H1 (cell line): Measurements from ENCODE around the gene ZNF750. TPM values are rescaled to one million over a fixed set of nuclear protein-coding genes. Genes with fewer than 3 reads are reported as not detected.

ENCODE experiments used
- CTCF ChIA-PET: fragments of 300-600 bp; sonication (Branson Sonifier 250); formaldehyde crosslinking; loops from one replicate; lab custom pipeline; 2021; ENCODE audit not compliant: partially characterized antibody; lab: Charles Lee
- POLR2A ChIA-PET: fragments of 300-600 bp; sonication (Branson Sonifier 250); formaldehyde crosslinking; loops from one replicate; lab custom pipeline; 2021; ENCODE audit warnings: inconsistent platforms; ENCODE audit not compliant: partially characterized antibody; lab: Charles Lee
- DNase-seq, 2 experiments: peaks; one replicate each; pipeline versions ENCODE4 v3.0.0 to v3.0.0-alpha.2; 2010 to 2022; ENCODE audit warnings: low spot score in 2 of 2, low read depth in 1 of 2, mixed read lengths in 1 of 2
- FAIRE-seq: peaks from 2 replicates; lab custom pipeline; 2011; peaks lifted over from hg19 to GRCh38; lab: Jason Lieb, UNC
- H2AFZ ChIP-seq: 2 replicates; pipeline ENCODE4 v1.8.1; 2012; ENCODE audit warnings: low read length, inconsistent platforms
- H2AK5ac ChIP-seq: 2 replicates; pipeline ENCODE4 v1.6.1; 2013; ENCODE audit warnings: low read depth, low read length
- H2BK120ac ChIP-seq: replicated peaks from 2 replicates; pipeline ENCODE3; 2013; ENCODE audit warnings: low read depth, low read length, inconsistent platforms
- H2BK12ac ChIP-seq: 2 replicates; pipeline ENCODE4 v1.6.1; 2013; ENCODE audit warnings: low read depth, low read length
- H2BK15ac ChIP-seq: 2 replicates; pipeline ENCODE4 v1.6.1; 2013; ENCODE audit warnings: low read length
- H2BK20ac ChIP-seq: 2 replicates; pipeline ENCODE4 v1.6.1; 2013; ENCODE audit warnings: low read length
- H2BK5ac ChIP-seq: 2 replicates; pipeline ENCODE4 v1.6.1; 2013; ENCODE audit warnings: low read depth, low read length
- H3K14ac ChIP-seq: 2 replicates; pipeline ENCODE4 v1.6.1; 2013; ENCODE audit warnings: inconsistent platforms; ENCODE audit not compliant: insufficient read length
- H3K18ac ChIP-seq: 2 replicates; pipeline ENCODE4 v1.6.1; 2013; ENCODE audit warnings: low read length; ENCODE audit errors: extremely low read depth
- H3K23ac ChIP-seq: 2 replicates; pipeline ENCODE4 v1.6.1; 2013; ENCODE audit warnings: inconsistent platforms; ENCODE audit not compliant: insufficient read length
- H3K23me2 ChIP-seq: 2 replicates; pipeline ENCODE4 v1.6.1; 2013; ENCODE audit warnings: low read depth, low read length
- H3K27ac ChIP-seq: 2 replicates; pipeline ENCODE4 v1.6.1; 2011; ENCODE audit warnings: low read depth, low read length, inconsistent platforms
- H3K27me3 ChIP-seq, 4 experiments: replicated peaks in 1 of 4; 1 replicate in 1 of 4; 2 replicates in 3 of 4; pipeline versions ENCODE4 v1.6.1 to v1.8.1; 2011 to 2013; ENCODE audit warnings: low read length in 3 of 4, mild to moderate bottlenecking in 3 of 4, inconsistent platforms in 2 of 4, mixed read lengths in 2 of 4, moderate library complexity in 1 of 4; ENCODE audit not compliant: control insufficient read depth in 3 of 4, insufficient read depth in 3 of 4; ENCODE audit errors: extremely low read depth in 1 of 4
- H3K36me3 ChIP-seq, 4 experiments: 2 replicates each; pipeline versions ENCODE4 v1.6.1 to v1.8.1; 2011 to 2013; ENCODE audit warnings: mild to moderate bottlenecking in 4 of 4, low read length in 3 of 4, moderate library complexity in 2 of 4, control low read depth in 1 of 4, inconsistent platforms in 1 of 4; ENCODE audit not compliant: insufficient read depth in 4 of 4, control insufficient read depth in 2 of 4
- H3K4ac ChIP-seq: replicated peaks from 2 replicates; pipeline ENCODE3; 2013; ENCODE audit warnings: low read length, low read depth, mixed read lengths, inconsistent platforms; ENCODE audit not compliant: insufficient read length
- H3K4me1 ChIP-seq, 4 experiments: replicated peaks in 1 of 4; 1 replicate in 1 of 4; 2 replicates in 3 of 4; pipeline versions ENCODE4 v1.6.1 to v1.8.1; 2011 to 2013; ENCODE audit warnings: low read length in 3 of 4, inconsistent platforms in 2 of 4, mixed read lengths in 1 of 4; ENCODE audit not compliant: insufficient read depth in 4 of 4, control insufficient read depth in 3 of 4
- H3K4me2 ChIP-seq, 2 experiments: 2 replicates each; pipeline versions ENCODE4 v1.6.1 to v1.8.1; 2011 to 2013; ENCODE audit warnings: low read depth in 2 of 2, low read length in 2 of 2, control low read depth in 1 of 2, inconsistent platforms in 1 of 2, mild to moderate bottlenecking in 1 of 2; ENCODE audit not compliant: insufficient read depth in 1 of 2
- H3K4me3 ChIP-seq, 4 experiments: fragments of 200-600, 300-600 bp in 1 of 4; sonication (generic), shearing (Covaris generic), sonication (Bioruptor Twin) in 1 of 4; 2 replicates each; pipeline versions ENCODE4 v1.5.1 to v1.8.1; 2011 to 2016; ENCODE audit warnings: low read length in 4 of 4, low read depth in 3 of 4, control low read depth in 2 of 4, inconsistent platforms in 2 of 4, mild to moderate bottlenecking in 2 of 4, mixed read lengths in 1 of 4, moderate library complexity in 1 of 4; ENCODE audit not compliant: insufficient read depth in 2 of 4; ENCODE audit errors: extremely low read depth in 1 of 4
- H3K56ac ChIP-seq: replicated peaks from 2 replicates; pipeline ENCODE3; 2013; ENCODE audit warnings: low read depth, mild to moderate bottlenecking, mixed read lengths, low read length, inconsistent platforms; ENCODE audit not compliant: insufficient read length
- H3K79me1 ChIP-seq: 2 replicates; pipeline ENCODE4 v1.6.1; 2013; ENCODE audit warnings: low read depth, low read length, control low read depth
- H3K79me2 ChIP-seq, 2 experiments: 2 replicates each; pipeline versions ENCODE4 v1.6.1 to v1.8.1; 2012 to 2013; ENCODE audit warnings: low read length in 2 of 2, mild to moderate bottlenecking in 2 of 2, inconsistent platforms in 1 of 2; ENCODE audit not compliant: insufficient read depth in 2 of 2, control insufficient read depth in 1 of 2
- H3K9ac ChIP-seq, 4 experiments: replicated peaks in 1 of 4; 1 replicate in 1 of 4; 2 replicates in 3 of 4; pipeline versions ENCODE4 v1.6.1 to v1.8.1; 2011 to 2013; ENCODE audit warnings: low read depth in 3 of 4, low read length in 3 of 4, control low read depth in 2 of 4, mild to moderate bottlenecking in 2 of 4, moderate library complexity in 2 of 4, inconsistent platforms in 1 of 4; ENCODE audit errors: extremely low read depth in 1 of 4
- H3K9me3 ChIP-seq, 2 experiments: 2 replicates each; pipeline versions ENCODE4 v1.6.1 to v1.8.1; 2012 to 2013; ENCODE audit warnings: mild to moderate bottlenecking in 2 of 2, moderate library complexity in 2 of 2, control low read depth in 1 of 2, inconsistent platforms in 1 of 2, low read depth in 1 of 2, low read length in 1 of 2, mixed read lengths in 1 of 2; ENCODE audit not compliant: insufficient read depth in 2 of 2
- H4K20me1 ChIP-seq, 2 experiments: replicated peaks in 1 of 2; 2 replicates each; pipeline versions ENCODE3 to v1.8.1; 2011 to 2013; ENCODE audit warnings: inconsistent platforms in 2 of 2, low read length in 2 of 2, mild to moderate bottlenecking in 1 of 2; ENCODE audit not compliant: insufficient read depth in 2 of 2, control insufficient read depth in 1 of 2
- H4K5ac ChIP-seq: 2 replicates; pipeline ENCODE4 v1.6.1; 2013; ENCODE audit warnings: low read length, low read depth, mixed read lengths, inconsistent platforms; ENCODE audit not compliant: insufficient read length
- H4K8ac ChIP-seq: 2 replicates; pipeline ENCODE4 v1.8.0; 2013; ENCODE audit warnings: mild to moderate bottlenecking, moderate library complexity, low read length, inconsistent platforms; ENCODE audit not compliant: insufficient read depth; ENCODE audit errors: extremely low read depth
- H4K91ac ChIP-seq: replicated peaks from 2 replicates; pipeline ENCODE3; 2013; ENCODE audit warnings: low read length, mixed read lengths, inconsistent platforms; ENCODE audit not compliant: insufficient read length
- CBX5 ChIP-seq: fragments of 300-800, 300-1000 bp; sonication (generic); IDR thresholded peaks from 2 replicates; pipeline ENCODE4 v1.7.1; 2016; ENCODE audit warnings: antibody characterized with exemption, low read length, low read depth
- CHD1 ChIP-seq: IDR thresholded peaks from 2 replicates; pipeline ENCODE4 v1.6.1; 2012; ENCODE audit warnings: low read depth, low read length, improper control_type of control experiment
- KDM5A ChIP-seq: fragments of 200-600 bp; IDR thresholded peaks from 2 replicates; pipeline ENCODE4 v1.7.1; 2012; ENCODE audit warnings: mild to moderate bottlenecking, low read length, inconsistent platforms, mixed read lengths
- MAFK ChIP-seq: IDR thresholded peaks from 2 replicates; pipeline ENCODE4 v1.6.1; 2012; ENCODE audit warnings: low read depth, mild to moderate bottlenecking, improper control_type of control experiment, low read length
- RFX5 ChIP-seq: IDR thresholded peaks from 2 replicates; pipeline ENCODE4 v1.6.1; 2011; ENCODE audit warnings: low read depth, low read length, improper control_type of control experiment, borderline replicate concordance
- SIN3A ChIP-seq, 2 experiments: IDR thresholded peaks in 1 of 2; conservative IDR thresholded peaks in 1 of 2; 2 replicates each; pipeline ENCODE4 v1.6.1; 2011 to 2012; ENCODE audit warnings: low read length in 2 of 2, improper control_type of control experiment in 1 of 2, low read depth in 1 of 2, mild to moderate bottlenecking in 1 of 2
- SP2 ChIP-seq: IDR thresholded peaks from 2 replicates; pipeline ENCODE4 v1.6.1; 2012; ENCODE audit warnings: mild to moderate bottlenecking, low read length, inconsistent platforms
- WGBS, 2 experiments: shearing (Covaris generic) in 1 of 2; methylation state at CpG; one replicate each; pipeline versions ENCODE4 v1.1.6 to v1.1.7; 2013 to 2015; ENCODE audit warnings: low lambda C conversion rate in 2 of 2, mixed read lengths in 2 of 2, inconsistent platforms in 1 of 2, low coverage in 1 of 2, missing lambda C conversion rate in 1 of 2; ENCODE audit not compliant: insufficient replicate concordance in 2 of 2, insufficient coverage in 1 of 2, insufficient read length in 1 of 2; ENCODE audit errors: extremely low coverage in 1 of 2, missing lambda C conversion rate in 1 of 2; 5-methylcytosine and 5-hydroxymethylcytosine counted together
- polyA plus RNA-seq, 7 experiments: library from polyadenylated mRNA; depleted of rRNA in 3 of 7; stranded (reverse) in 5 of 7; unstranded in 2 of 7; fragments of >200 nt in 5 of 7; fragments of 200-250 nt in 2 of 7; gene quantifications; 1 replicate in 5 of 7; 2 replicates in 1 of 7; 4 replicates in 1 of 7; pipeline versions ENCODE4 v1.2.1 to v1.2.3, GENCODE V29; 2011 to 2013; ENCODE audit warnings: missing spikeins in 2 of 7, mixed read lengths in 2 of 7
- total RNA-seq: library from RNA; stranded (reverse); fragmentation: NEBNext Ultra II Directional; extraction: Animal tissue kit (Norgen Biotek cat#: 25700); gene quantifications from 2 replicates; pipeline ENCODE4 v1.2.1, GENCODE V29; 2021
- TF ChIP-seq, protein P1 (sequence below), 3 experiments: IDR thresholded peaks; 1 replicate in 2 of 3; 2 replicates in 1 of 3; pipeline versions ENCODE4 v1.5.1 to v1.6.1; 2011; ENCODE audit warnings: low read length in 3 of 3, mild to moderate bottlenecking in 3 of 3, inconsistent platforms in 2 of 3, low read depth in 1 of 3, moderate library complexity in 1 of 3; ENCODE audit not compliant: insufficient read depth in 1 of 3; ENCODE audit errors: control extremely low read depth in 1 of 3

ZNF750 gene
- total and polyA plus RNA-seq, 2 of the 8 experiments (the other 6 are each of a cell fraction or from before 2014, with no cell fraction given) = not detected

DNA sequence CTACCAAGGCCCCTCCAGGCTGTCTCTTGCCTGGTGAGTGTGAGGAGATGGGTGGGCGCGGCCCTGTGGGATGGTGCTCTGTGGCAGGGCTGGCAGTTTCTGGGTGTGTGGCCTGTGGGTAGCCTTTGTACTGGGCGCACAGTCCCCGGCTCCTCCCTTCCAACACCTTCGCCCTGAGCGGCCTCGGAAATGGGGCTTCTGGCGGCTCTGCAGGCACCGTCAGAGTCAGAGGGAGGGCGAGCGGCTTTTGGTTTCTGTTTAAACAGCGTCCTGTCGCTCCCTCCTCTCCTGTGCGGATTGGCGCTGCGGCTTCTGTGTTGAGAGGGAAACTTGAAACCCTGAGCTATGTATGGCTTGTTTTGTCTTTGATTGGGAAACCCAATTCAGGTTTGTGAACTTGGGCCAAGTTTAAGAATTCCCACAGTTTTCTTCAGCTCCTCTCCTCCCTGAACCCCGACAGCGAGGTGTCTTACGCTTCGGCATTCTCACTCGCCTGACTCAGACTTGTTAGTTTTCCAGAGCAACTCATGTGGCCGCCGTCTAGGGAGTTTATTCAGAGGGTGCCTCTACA, 8.3 kb upstream of the ZNF750 start:
- H3K36me3 ChIP-seq = peaks cover 0 to 6% (median 0%) of the 10 kb centered on the region in 4 experiments; a peak in 2 of 8 replicates
- H2AK5ac ChIP-seq = no peak overlapping the region
- H2BK120ac ChIP-seq = no peak overlapping the region
- no peak overlapping the region for H3K23ac ChIP-seq
- H2BK15ac ChIP-seq = no peak overlapping the region
- peaks cover 5% of the 10 kb centered on the region; the same call in 1 of the 2 replicates for H3K79me1 ChIP-seq
- no peaks in the 10 kb centered on the region for H3K27me3 ChIP-seq
- no peak overlapping the region for H3K4me2 ChIP-seq
- no peak overlapping the region for H3K27ac ChIP-seq
- 93% methylated on average over 23 of the region's 23 CpGs; no CpG with 5 or more reads in 1 of the 2 experiments for WGBS, 2 experiments
- H3K18ac ChIP-seq = no peak overlapping the region
- H4K20me1 ChIP-seq = peaks cover 3 to 4% of the 10 kb centered on the region in 2 experiments
- no peak overlapping the region for H3K14ac ChIP-seq
- H3K23me2 ChIP-seq = no peaks in the 10 kb centered on the region
- ChIA-PET CTCF (interaction anchor here (0.9 kb wide), 1 partner anchor 28 kb away, joined by 3 read pairs; no protein-coding TSS in a partner anchor), POLR2A (no interaction called here)
- H3K4me1 ChIP-seq = no peaks in the 10 kb centered on the region
- peak overlapping the region; percentile 65; the same call in 1 of the 2 replicates for H4K8ac ChIP-seq
- no peak overlapping the region for H4K91ac ChIP-seq
- no peak overlapping the region for H4K5ac ChIP-seq
- H3K9ac ChIP-seq = no peak overlapping the region
- H2BK5ac ChIP-seq = no peak overlapping the region
- H2AFZ ChIP-seq = no peak overlapping the region
- H3K79me2 ChIP-seq = no peaks in the 10 kb centered on the region; a peak in 1 of 4 replicates
- H3K4ac ChIP-seq = no peak overlapping the region
- H3K4me3 ChIP-seq = no peak overlapping the region
- H3K9me3 ChIP-seq = peaks cover 0 to 7% of the 10 kb centered on the region in 2 experiments; a peak in 1 of 4 replicates
- no peak overlapping the region for H2BK20ac ChIP-seq
- H3K56ac ChIP-seq = no peak overlapping the region
- no peak overlapping the region for H2BK12ac ChIP-seq
- no peak for DNase-seq
- FAIRE-seq = no peak
- TF ChIP-seq SIN3A (conservative IDR thresholded peaks at IDR 0.05 in 1 of 2, IDR thresholded peaks at IDR 0.05 in 1 of 2; ENCODE audit: low read depth in 1 of 2, low read length in 2 of 2) (no peak), SP2 (no peak), MAFK (no peak), RFX5 (no peak), CHD1 (no peak), KDM5A (no peak), CBX5 (no peak)
- TF ChIP-seq, protein P1, sequence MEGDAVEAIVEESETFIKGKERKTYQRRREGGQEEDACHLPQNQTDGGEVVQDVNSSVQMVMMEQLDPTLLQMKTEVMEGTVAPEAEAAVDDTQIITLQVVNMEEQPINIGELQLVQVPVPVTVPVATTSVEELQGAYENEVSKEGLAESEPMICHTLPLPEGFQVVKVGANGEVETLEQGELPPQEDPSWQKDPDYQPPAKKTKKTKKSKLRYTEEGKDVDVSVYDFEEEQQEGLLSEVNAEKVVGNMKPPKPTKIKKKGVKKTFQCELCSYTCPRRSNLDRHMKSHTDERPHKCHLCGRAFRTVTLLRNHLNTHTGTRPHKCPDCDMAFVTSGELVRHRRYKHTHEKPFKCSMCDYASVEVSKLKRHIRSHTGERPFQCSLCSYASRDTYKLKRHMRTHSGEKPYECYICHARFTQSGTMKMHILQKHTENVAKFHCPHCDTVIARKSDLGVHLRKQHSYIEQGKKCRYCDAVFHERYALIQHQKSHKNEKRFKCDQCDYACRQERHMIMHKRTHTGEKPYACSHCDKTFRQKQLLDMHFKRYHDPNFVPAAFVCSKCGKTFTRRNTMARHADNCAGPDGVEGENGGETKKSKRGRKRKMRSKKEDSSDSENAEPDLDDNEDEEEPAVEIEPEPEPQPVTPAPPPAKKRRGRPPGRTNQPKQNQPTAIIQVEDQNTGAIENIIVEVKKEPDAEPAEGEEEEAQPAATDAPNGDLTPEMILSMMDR (IDR thresholded peaks at IDR 0.05; ENCODE audit: control extremely low read depth in 1 of 3, insufficient read depth in 1 of 3, low read depth in 1 of 3, low read length in 3 of 3) = no peak
